Brain microvascular endothelial cell (primary cell): ENCODE data around the gene ZBED4.

Source experiments
- DNase-seq: peaks from one replicate; pipeline ENCODE4 v3.0.0-alpha.2; 2020
- H3K27ac ChIP-seq: fragments of 250-450 bp; sonication (Bioruptor Pico); 2 replicates; pipeline ENCODE4 v1.5.1; 2020; ENCODE audit warnings: mild to moderate bottlenecking, moderate library complexity
- H3K27me3 ChIP-seq: fragments of 250-450 bp; sonication (Bioruptor Pico); replicated peaks from 2 replicates; pipeline ENCODE4 v1.5.1; 2020; ENCODE audit warnings: mild to moderate bottlenecking
- H3K36me3 ChIP-seq: fragments of 250-450 bp; sonication (Bioruptor Pico); replicated peaks from 2 replicates; pipeline ENCODE4 v1.5.1; 2020; ENCODE audit warnings: mild to moderate bottlenecking
- H3K4me3 ChIP-seq: 2 replicates; pipeline ENCODE4 v1.5.1; 2011; ENCODE audit warnings: low read depth, mild to moderate bottlenecking, control low read depth, low read length, moderate library complexity
- in situ Hi-C: cut with HindIII; loops from 2 replicates; pipeline ENCODE4 v1.10.0; 2017; ENCODE audit warnings: low sequenced_read_pairs, low pct_ligation_motif_present
- TF ChIP-seq, protein P1 (sequence below): IDR thresholded peaks from 2 replicates; pipeline ENCODE4 v1.5.1; 2011; ENCODE audit warnings: low read depth, mild to moderate bottlenecking, moderate library complexity, low read length, control low read depth, inconsistent platforms; ENCODE audit errors: missing control alignments

The ZBED4 gene

DNA sequence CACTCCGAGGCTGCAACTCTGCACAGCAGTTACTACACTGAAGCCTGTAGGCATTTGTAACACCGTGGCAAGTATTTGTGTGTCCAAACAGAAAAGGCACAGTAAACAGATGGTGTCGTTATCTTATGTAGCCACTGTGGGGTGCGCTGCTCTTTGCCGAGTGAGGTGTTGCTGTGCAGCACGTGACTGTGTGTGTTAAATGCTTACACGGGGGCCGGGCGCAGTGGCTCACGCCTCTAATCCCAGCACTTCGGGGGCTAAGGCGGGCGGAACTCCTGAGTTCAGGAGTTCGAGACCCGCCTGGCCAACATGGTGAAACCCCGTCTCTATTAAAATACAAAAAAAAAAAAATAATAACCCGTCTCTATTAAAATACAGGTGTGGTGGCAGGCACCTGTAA, 11.5 kb downstream of the ZBED4 start:
- TF ChIP-seq, protein P1, sequence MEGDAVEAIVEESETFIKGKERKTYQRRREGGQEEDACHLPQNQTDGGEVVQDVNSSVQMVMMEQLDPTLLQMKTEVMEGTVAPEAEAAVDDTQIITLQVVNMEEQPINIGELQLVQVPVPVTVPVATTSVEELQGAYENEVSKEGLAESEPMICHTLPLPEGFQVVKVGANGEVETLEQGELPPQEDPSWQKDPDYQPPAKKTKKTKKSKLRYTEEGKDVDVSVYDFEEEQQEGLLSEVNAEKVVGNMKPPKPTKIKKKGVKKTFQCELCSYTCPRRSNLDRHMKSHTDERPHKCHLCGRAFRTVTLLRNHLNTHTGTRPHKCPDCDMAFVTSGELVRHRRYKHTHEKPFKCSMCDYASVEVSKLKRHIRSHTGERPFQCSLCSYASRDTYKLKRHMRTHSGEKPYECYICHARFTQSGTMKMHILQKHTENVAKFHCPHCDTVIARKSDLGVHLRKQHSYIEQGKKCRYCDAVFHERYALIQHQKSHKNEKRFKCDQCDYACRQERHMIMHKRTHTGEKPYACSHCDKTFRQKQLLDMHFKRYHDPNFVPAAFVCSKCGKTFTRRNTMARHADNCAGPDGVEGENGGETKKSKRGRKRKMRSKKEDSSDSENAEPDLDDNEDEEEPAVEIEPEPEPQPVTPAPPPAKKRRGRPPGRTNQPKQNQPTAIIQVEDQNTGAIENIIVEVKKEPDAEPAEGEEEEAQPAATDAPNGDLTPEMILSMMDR = no peak
- no peak for DNase-seq
- H3K36me3 ChIP-seq = no peaks in the 10 kb centered on the region
- in situ Hi-C loops = no loop called here
- no peaks in the 10 kb centered on the region for H3K27me3 ChIP-seq
- H3K4me3 ChIP-seq = no peak overlapping the region
- no peak overlapping the region for H3K27ac ChIP-seq

DNA sequence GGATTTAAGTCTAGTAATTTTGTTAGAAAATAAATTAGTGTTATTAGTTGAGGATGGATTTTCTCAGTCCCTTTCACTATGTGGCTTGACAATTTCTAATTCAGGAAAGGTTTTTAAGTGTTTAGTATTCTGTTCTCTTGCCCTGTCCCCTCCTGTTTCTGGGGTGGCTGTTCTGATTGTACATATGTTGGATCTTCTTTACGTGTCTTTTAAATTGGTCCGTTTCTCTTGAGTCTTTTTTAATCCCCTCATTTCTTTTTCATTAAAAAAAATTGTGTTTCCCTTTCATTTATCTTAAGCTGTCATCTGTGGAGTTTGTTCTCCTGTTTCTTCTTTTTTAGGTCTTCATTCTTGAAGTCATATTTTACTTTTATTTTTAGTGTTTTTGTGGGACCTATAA, 12.5 kb downstream of the ZBED4 start:
- Histone ChIP-seq H3K27me3 (no peaks in the 10 kb centered on the region), H3K4me3 (no peak overlapping the region), H3K27ac (no peak overlapping the region), H3K36me3 (no peaks in the 10 kb centered on the region)
- in situ Hi-C loops = no loop called here
- no peak for DNase-seq
- TF ChIP-seq, protein P1 = no peak

DNA sequence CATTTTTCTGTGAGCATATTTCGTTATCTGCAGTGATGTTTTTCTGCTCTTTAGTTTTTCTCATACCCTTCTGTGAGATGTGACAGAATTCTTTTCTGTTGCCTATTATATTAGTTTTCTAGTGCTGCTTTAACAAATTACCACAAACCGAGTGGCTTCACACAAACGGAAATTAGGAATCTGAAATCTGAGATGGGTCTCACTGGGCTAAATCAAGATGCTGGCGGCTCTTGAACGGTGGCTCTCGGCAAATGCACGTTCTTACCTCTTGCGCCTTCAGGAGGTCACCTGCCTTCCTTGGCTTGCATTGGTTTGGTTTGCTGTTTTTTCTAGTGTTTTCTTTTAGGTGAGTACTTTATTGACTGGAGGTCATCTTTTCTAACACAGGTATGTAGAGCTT, 13.0 kb downstream of the ZBED4 start:
- in situ Hi-C loops = no loop called here

DNA sequence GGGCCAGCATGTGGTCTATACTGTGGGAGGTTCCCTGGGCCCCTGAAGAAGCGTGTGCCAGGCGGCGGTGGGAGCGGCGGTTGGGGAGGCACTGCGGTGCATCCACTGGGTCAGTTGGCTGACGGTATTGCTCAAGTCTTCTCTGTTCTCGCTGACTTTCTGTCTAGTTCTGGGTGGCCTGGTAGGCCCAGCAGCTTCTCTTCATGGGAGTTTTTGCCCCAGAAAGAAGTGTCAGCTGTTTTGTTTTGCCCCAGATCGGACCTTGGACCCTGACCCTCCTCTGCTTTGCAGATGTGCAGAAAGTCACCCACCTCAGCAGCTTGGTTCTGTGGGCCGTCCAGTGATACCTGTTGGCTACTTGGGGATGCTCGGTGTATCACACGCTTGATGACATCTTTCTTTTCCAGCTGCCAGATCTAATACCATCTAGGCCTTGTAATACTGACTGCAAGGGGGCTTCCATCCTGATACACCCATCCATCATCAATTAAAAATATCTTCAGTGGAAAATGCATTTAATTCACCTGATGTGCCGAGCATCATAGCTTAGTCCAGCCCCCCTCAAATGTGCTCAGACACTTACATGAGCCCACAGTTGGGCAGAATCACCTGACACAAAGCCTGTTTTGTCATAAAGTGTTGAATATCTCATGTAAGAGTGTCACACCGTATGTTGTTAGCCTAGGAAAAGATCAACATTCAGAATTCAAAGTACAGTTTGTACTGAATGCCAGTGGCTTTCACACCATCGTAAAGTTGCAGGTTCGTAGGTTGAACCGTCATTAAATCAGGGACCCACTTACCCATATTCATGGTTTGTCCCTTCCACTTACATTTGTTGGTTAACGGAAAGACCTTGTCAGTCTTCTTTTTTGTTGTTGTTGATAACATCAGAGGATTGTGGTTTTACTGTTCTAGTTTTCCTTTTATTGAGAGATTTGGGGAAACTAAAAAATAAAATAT, 13.9 kb downstream of the ZBED4 start:
- in situ Hi-C loops = no loop called here
- Histone ChIP-seq H3K4me3 (no peak overlapping the region), H3K27me3 (no peaks in the 10 kb centered on the region), H3K36me3 (no peaks in the 10 kb centered on the region), H3K27ac (no peak overlapping the region)
- TF ChIP-seq, protein P1 = no peak
- no peak for DNase-seq

More for the DNA sequence above, 13.0 kb downstream of the ZBED4 start:
- Histone ChIP-seq H3K4me3 (no peak overlapping the region), H3K36me3 (no peaks in the 10 kb centered on the region), H3K27me3 (no peaks in the 10 kb centered on the region), H3K27ac (no peak overlapping the region)
- TF ChIP-seq, protein P1 = no peak
- no peak for DNase-seq

DNA sequence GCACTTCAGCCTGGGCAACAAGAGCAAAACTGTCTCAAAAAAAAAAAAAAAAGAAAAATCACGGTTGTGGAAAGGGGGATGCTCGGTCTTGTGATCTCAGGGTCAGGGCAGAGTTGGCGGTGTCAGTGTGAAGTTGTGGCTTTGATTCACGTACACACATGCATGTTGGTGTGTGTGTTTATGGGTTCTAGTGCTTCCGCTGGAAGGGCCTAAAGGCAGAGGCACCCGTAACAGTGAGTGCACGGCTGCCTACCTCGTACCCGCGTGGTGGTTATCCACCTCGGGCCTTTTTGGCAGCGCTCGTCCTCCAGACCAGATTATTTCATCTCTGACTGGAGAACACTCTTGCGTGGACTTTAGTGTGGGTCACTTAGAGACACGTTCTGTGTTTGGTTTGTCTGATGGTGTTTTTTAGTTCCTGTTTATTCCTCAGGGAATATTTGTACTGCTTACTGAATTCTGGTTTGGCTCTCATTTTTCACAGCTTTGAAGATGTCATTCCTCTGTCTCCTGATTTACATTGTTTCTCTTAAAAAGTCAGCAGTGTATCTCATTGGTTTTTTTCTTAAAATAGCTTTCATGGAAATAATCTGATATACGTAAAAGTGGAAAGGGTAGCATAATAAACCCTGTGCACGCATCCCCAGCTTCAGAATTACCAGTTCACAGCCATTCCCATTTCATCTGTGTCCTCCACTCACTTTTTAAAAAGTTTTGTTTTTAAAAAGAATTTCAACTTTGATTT, 15.6 kb downstream of the ZBED4 start:
- Histone ChIP-seq H3K36me3 (no peaks in the 10 kb centered on the region), H3K4me3 (no peak overlapping the region), H3K27ac (no peak overlapping the region), H3K27me3 (no peaks in the 10 kb centered on the region)
- in situ Hi-C loops = no loop called here
- DNase-seq = no peak
- TF ChIP-seq, protein P1 = no peak
